Measurements from ENCODE around the gene MCMBP.

The MCMBP gene

GRCh38 chr10:119784340-119785067, 88.1 kb downstream of the MCMBP start:
- no peak for DNase-seq (ENCODE audit: low read depth)

- DNase-seq (ENCODE audit: low read depth) = no peak
Observed at GRCh38 chr10:119783665-119784027, 89.0 kb downstream of the MCMBP start.

GRCh38 chr10:119782981-119783664, 89.5 kb downstream of the MCMBP start:
- DNase-seq (ENCODE audit: low read depth) = no peak

- DNase-seq (ENCODE audit: low read depth) = no peak
Observed at GRCh38 chr10:119781498-119781897, 91.1 kb downstream of the MCMBP start.

GRCh38 chr10:119780879-119781480, 91.7 kb downstream of the MCMBP start:
- no peak for DNase-seq (ENCODE audit: low read depth)
